HEK293 (cell line): ENCODE measurements around the gene DCLRE1C.

ENCODE experiments used
- AEBP2 ChIP-seq: fragments of 450-650 bp; formaldehyde crosslinking; IDR thresholded peaks from 2 replicates; pipeline ENCODE4 v1.5.1; 2016; ENCODE audit warnings: missing biosample characterization, missing genetic modification characterization, borderline replicate concordance
- CTCF ChIP-seq: fragments of 450-650 bp; formaldehyde crosslinking; IDR thresholded peaks from 2 replicates; pipeline ENCODE4 v1.5.1; 2016; ENCODE audit warnings: missing biosample characterization, missing genetic modification characterization
- GLIS1 ChIP-seq: fragments of 450-650 bp; formaldehyde crosslinking; IDR thresholded peaks from 2 replicates; pipeline ENCODE4 v1.5.1; 2016; ENCODE audit warnings: missing biosample characterization, missing genetic modification characterization
- MYNN ChIP-seq: fragments of 450-650 bp; formaldehyde crosslinking; IDR thresholded peaks from 2 replicates; pipeline ENCODE4 v1.5.1; 2016; ENCODE audit warnings: missing biosample characterization, missing genetic modification characterization, borderline replicate concordance
- MZF1 ChIP-seq: fragments of 450-650 bp; formaldehyde crosslinking; IDR thresholded peaks from 2 replicates; pipeline ENCODE4 v1.5.1; 2017; ENCODE audit warnings: missing biosample characterization, missing genetic modification characterization, borderline replicate concordance
- ZBTB49 ChIP-seq: fragments of 450-650 bp; formaldehyde crosslinking; IDR thresholded peaks from 2 replicates; pipeline ENCODE4 v1.5.1; 2016; ENCODE audit warnings: missing biosample characterization, missing genetic modification characterization, low read depth
- ZEB2 ChIP-seq: fragments of 450-650 bp; formaldehyde crosslinking; IDR thresholded peaks from 2 replicates; pipeline ENCODE4 v1.5.1; 2016; ENCODE audit warnings: missing biosample characterization, missing genetic modification characterization
- ZNF121 ChIP-seq: fragments of 450-650 bp; formaldehyde crosslinking; IDR thresholded peaks from 2 replicates; pipeline ENCODE4 v1.5.1; 2016; ENCODE audit warnings: missing biosample characterization, missing genetic modification characterization
- ZNF148 ChIP-seq: fragments of 450-650 bp; formaldehyde crosslinking; IDR thresholded peaks from 2 replicates; pipeline ENCODE4 v1.5.0; 2017; ENCODE audit warnings: missing biosample characterization, missing genetic modification characterization, borderline replicate concordance
- ZNF157 ChIP-seq: fragments of 450-650 bp; formaldehyde crosslinking; IDR thresholded peaks from 2 replicates; pipeline ENCODE4 v1.5.1; 2016; ENCODE audit warnings: missing biosample characterization, missing genetic modification characterization
- ZNF175 ChIP-seq: fragments of 450-650 bp; formaldehyde crosslinking; IDR thresholded peaks from 2 replicates; pipeline ENCODE4 v1.5.1; 2016; ENCODE audit warnings: missing biosample characterization, missing genetic modification characterization
- ZNF302 ChIP-seq: fragments of 450-650 bp; formaldehyde crosslinking; IDR thresholded peaks from 2 replicates; pipeline ENCODE4 v1.5.1; 2016; ENCODE audit warnings: missing biosample characterization, missing genetic modification characterization, low read depth
- ZNF362 ChIP-seq: fragments of 450-650 bp; formaldehyde crosslinking; IDR thresholded peaks from 2 replicates; pipeline ENCODE4 v1.5.1; 2016; ENCODE audit warnings: missing biosample characterization, missing genetic modification characterization
- ZNF48 ChIP-seq: fragments of 450-650 bp; formaldehyde crosslinking; IDR thresholded peaks from 2 replicates; pipeline ENCODE4 v1.5.1; 2016; ENCODE audit warnings: missing biosample characterization, missing genetic modification characterization
- ZNF548 ChIP-seq: fragments of 450-650 bp; formaldehyde crosslinking; IDR thresholded peaks from 2 replicates; pipeline ENCODE4 v1.5.1; 2016; ENCODE audit warnings: missing biosample characterization, missing genetic modification characterization
- ZNF660 ChIP-seq: fragments of 450-650 bp; IDR thresholded peaks from 2 replicates; pipeline ENCODE4 v1.5.1; 2018; ENCODE audit warnings: missing biosample characterization, mild to moderate bottlenecking, missing genetic modification characterization
- ZNF843 ChIP-seq: fragments of 450-650 bp; formaldehyde crosslinking; IDR thresholded peaks from 2 replicates; pipeline ENCODE4 v1.5.1; 2016; ENCODE audit warnings: missing biosample characterization, missing genetic modification characterization
- ZSCAN16 ChIP-seq: fragments of 450-650 bp; formaldehyde crosslinking; IDR thresholded peaks from 2 replicates; pipeline ENCODE4 v1.5.1; 2016; ENCODE audit warnings: missing biosample characterization, missing genetic modification characterization
- TF ChIP-seq, protein P1 (sequence below): fragments of 450-650 bp; formaldehyde crosslinking; IDR thresholded peaks from 2 replicates; pipeline ENCODE4 v1.5.1; 2016; ENCODE audit warnings: missing biosample characterization, missing genetic modification characterization, borderline replicate concordance
- TF ChIP-seq, protein P2 (sequence below): fragments of 450-650 bp; formaldehyde crosslinking; IDR thresholded peaks from 2 replicates; pipeline ENCODE4 v1.5.1; 2016; ENCODE audit warnings: missing biosample characterization, missing genetic modification characterization, low read depth
- TF ChIP-seq, protein P3 (sequence below): fragments of 450-650 bp; formaldehyde crosslinking; IDR thresholded peaks from 2 replicates; pipeline ENCODE4 v1.5.1; 2017; ENCODE audit warnings: missing biosample characterization, missing genetic modification characterization

The DCLRE1C gene

GRCh38 chr10:14954001-14954770 lies at the start of gene DCLRE1C (continued):
- TF ChIP-seq ZNF362 (tag by site-specific recombination): no peak
- TF ChIP-seq ZNF148 (tag by site-specific recombination): no peak
- TF ChIP-seq GLIS1 (tag by site-specific recombination): no peak
- TF ChIP-seq ZNF660: peak; percentile 79
- TF ChIP-seq ZNF843 (tag by site-specific recombination): peak; percentile 8; the same call in 1 of the 2 replicates
- TF ChIP-seq ZNF48: no peak
- TF ChIP-seq ZNF175 (tag by site-specific recombination): no peak
- TF ChIP-seq CTCF (tag by site-specific recombination): no peak
- TF ChIP-seq ZEB2: peak; percentile 93
- TF ChIP-seq MYNN (tag by site-specific recombination): no peak
- no peak for TF ChIP-seq ZBTB49 (tag by site-specific recombination)
- no peak for TF ChIP-seq ZSCAN16 (tag by site-specific recombination)
- TF ChIP-seq, protein P1, sequence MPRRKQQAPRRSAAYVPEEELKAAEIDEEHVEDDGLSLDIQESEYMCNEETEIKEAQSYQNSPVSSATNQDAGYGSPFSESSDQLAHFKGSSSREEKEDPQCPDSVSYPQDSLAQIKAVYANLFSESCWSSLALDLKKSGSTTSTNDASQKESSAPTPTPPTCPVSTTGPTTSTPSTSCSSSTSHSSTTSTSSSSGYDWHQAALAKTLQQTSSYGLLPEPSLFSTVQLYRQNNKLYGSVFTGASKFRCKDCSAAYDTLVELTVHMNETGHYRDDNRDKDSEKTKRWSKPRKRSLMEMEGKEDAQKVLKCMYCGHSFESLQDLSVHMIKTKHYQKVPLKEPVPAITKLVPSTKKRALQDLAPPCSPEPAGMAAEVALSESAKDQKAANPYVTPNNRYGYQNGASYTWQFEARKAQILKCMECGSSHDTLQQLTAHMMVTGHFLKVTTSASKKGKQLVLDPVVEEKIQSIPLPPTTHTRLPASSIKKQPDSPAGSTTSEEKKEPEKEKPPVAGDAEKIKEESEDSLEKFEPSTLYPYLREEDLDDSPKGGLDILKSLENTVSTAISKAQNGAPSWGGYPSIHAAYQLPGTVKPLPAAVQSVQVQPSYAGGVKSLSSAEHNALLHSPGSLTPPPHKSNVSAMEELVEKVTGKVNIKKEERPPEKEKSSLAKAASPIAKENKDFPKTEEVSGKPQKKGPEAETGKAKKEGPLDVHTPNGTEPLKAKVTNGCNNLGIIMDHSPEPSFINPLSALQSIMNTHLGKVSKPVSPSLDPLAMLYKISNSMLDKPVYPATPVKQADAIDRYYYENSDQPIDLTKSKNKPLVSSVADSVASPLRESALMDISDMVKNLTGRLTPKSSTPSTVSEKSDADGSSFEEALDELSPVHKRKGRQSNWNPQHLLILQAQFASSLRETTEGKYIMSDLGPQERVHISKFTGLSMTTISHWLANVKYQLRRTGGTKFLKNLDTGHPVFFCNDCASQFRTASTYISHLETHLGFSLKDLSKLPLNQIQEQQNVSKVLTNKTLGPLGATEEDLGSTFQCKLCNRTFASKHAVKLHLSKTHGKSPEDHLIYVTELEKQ: no peak; the same call in 1 of the 2 replicates
- no peak for TF ChIP-seq ZNF548 (tag by site-specific recombination)
- TF ChIP-seq ZNF157 (tag by site-specific recombination): no peak
- TF ChIP-seq ZNF302 (tag by site-specific recombination): 0 out of 2 replicates have a peak, but pooled peaks have one; percentile 19
- no peak for TF ChIP-seq MZF1 (tag by site-specific recombination)
- TF ChIP-seq, protein P2, sequence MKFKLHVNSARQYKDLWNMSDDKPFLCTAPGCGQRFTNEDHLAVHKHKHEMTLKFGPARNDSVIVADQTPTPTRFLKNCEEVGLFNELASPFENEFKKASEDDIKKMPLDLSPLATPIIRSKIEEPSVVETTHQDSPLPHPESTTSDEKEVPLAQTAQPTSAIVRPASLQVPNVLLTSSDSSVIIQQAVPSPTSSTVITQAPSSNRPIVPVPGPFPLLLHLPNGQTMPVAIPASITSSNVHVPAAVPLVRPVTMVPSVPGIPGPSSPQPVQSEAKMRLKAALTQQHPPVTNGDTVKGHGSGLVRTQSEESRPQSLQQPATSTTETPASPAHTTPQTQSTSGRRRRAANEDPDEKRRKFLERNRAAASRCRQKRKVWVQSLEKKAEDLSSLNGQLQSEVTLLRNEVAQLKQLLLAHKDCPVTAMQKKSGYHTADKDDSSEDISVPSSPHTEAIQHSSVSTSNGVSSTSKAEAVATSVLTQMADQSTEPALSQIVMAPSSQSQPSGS (tag by site-specific recombination): no peak
- TF ChIP-seq, protein P3, sequence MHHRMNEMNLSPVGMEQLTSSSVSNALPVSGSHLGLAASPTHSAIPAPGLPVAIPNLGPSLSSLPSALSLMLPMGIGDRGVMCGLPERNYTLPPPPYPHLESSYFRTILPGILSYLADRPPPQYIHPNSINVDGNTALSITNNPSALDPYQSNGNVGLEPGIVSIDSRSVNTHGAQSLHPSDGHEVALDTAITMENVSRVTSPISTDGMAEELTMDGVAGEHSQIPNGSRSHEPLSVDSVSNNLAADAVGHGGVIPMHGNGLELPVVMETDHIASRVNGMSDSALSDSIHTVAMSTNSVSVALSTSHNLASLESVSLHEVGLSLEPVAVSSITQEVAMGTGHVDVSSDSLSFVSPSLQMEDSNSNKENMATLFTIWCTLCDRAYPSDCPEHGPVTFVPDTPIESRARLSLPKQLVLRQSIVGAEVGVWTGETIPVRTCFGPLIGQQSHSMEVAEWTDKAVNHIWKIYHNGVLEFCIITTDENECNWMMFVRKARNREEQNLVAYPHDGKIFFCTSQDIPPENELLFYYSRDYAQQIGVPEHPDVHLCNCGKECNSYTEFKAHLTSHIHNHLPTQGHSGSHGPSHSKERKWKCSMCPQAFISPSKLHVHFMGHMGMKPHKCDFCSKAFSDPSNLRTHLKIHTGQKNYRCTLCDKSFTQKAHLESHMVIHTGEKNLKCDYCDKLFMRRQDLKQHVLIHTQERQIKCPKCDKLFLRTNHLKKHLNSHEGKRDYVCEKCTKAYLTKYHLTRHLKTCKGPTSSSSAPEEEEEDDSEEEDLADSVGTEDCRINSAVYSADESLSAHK: peak; percentile 88
- no peak for TF ChIP-seq AEBP2 (tag by site-specific recombination)
- no peak; the same call in 1 of the 2 replicates for TF ChIP-seq ZNF121 (tag by site-specific recombination)
